Activated CD4-positive, alpha-beta T cell treated with anti-CD3 and anti-CD28 coated beads, Interleukin-2, amount 50 U/mL, for 48 hours (primary cell): ENCODE results near the gene ZNF646.

Experiments
- DNase-seq, 2 experiments: peaks; one replicate each; pipeline ENCODE4 v3.0.0-alpha.2; 2020

Gene ZNF646

GRCh38 chr16:31132303-31132979 lies 58.2 kb downstream of the ZNF646 start:
- no peak for DNase-seq

- DNase-seq: no peak
Measured at GRCh38 chr16:31133046-31133501, 58.9 kb downstream of the ZNF646 start.
